Osteocyte (in vitro differentiated cells): ENCODE data around the gene RAD51B. TPM values are rescaled to one million over a fixed set of nuclear protein-coding genes. Genes with fewer than 3 reads are reported as not detected.

ENCODE experiments used
- DNase-seq: peaks from one replicate; pipeline ENCODE4 v3.0.0; 2021; ENCODE audit warnings: mixed read lengths; ENCODE audit not compliant: unreplicated experiment; ENCODE audit errors: extremely low spot score
- H3K27ac Mint-ChIP-seq: one replicate; pipeline ENCODE4 v1.8.0; 2021; ENCODE audit warnings: mild to moderate bottlenecking, mixed read lengths; ENCODE audit not compliant: unreplicated experiment
- H3K27me3 Mint-ChIP-seq: one replicate; pipeline ENCODE4 v1.8.0; 2021; ENCODE audit warnings: mixed read lengths; ENCODE audit not compliant: unreplicated experiment
- H3K36me3 Mint-ChIP-seq: one replicate; pipeline ENCODE4 v1.8.0; 2021; ENCODE audit warnings: mixed read lengths; ENCODE audit not compliant: unreplicated experiment
- H3K4me1 Mint-ChIP-seq: one replicate; pipeline ENCODE4 v1.8.0; 2021; ENCODE audit warnings: mixed read lengths; ENCODE audit not compliant: unreplicated experiment
- H3K4me3 Mint-ChIP-seq: one replicate; pipeline ENCODE4 v1.8.0; 2021; ENCODE audit warnings: mild to moderate bottlenecking, moderate library complexity, mixed read lengths; ENCODE audit not compliant: unreplicated experiment
- H3K9me3 Mint-ChIP-seq: one replicate; pipeline ENCODE4 v1.8.0; 2021; ENCODE audit warnings: mixed read lengths; ENCODE audit not compliant: unreplicated experiment
- total RNA-seq: library from RNA; stranded (reverse); gene quantifications from 2 replicates; pipeline ENCODE4 v1.2.1, GENCODE V29; 2021
- TF ChIP-seq, protein P1 (sequence below): fragments of 200-600 bp; sonication (generic); IDR thresholded peaks from 2 replicates; pipeline ENCODE4 v1.5.0; 2021; ENCODE audit warnings: antibody characterized with exemption, mild to moderate bottlenecking, moderate library complexity

The RAD51B gene
- total RNA-seq, 1 donor from 2014 or later: 12.7 TPM

DNA sequence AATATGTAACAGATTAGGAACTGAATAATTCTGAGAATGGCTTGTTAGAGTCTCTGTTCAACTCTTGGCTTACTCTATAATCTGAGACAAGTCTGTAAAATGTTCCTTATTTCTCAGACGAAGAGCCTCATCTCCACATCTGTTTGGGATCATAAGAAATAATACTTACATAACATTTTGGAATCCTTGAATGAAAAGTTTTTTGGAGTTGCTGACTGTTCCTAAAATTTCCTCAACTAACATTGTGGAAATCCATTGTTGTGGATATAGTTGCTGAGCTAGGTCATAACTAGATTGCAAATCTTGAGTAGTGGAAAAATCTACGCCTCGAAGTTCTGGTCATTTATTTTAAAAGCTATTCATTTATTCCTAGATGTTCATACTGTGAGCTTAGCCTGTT lies 570.4 kb downstream of the RAD51B start:
- H3K27ac Mint-ChIP-seq: peak overlapping the region; percentile 95
- TF ChIP-seq, protein P1, sequence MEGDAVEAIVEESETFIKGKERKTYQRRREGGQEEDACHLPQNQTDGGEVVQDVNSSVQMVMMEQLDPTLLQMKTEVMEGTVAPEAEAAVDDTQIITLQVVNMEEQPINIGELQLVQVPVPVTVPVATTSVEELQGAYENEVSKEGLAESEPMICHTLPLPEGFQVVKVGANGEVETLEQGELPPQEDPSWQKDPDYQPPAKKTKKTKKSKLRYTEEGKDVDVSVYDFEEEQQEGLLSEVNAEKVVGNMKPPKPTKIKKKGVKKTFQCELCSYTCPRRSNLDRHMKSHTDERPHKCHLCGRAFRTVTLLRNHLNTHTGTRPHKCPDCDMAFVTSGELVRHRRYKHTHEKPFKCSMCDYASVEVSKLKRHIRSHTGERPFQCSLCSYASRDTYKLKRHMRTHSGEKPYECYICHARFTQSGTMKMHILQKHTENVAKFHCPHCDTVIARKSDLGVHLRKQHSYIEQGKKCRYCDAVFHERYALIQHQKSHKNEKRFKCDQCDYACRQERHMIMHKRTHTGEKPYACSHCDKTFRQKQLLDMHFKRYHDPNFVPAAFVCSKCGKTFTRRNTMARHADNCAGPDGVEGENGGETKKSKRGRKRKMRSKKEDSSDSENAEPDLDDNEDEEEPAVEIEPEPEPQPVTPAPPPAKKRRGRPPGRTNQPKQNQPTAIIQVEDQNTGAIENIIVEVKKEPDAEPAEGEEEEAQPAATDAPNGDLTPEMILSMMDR: no peak
- H3K27me3 Mint-ChIP-seq: no peaks in the 10 kb centered on the region
- H3K36me3 Mint-ChIP-seq: no peaks in the 10 kb centered on the region
- no peak for DNase-seq
- no peak overlapping the region for H3K4me3 Mint-ChIP-seq
- peaks cover 54% of the 10 kb centered on the region for H3K4me1 Mint-ChIP-seq
- peaks cover 4% of the 10 kb centered on the region for H3K9me3 Mint-ChIP-seq

DNA sequence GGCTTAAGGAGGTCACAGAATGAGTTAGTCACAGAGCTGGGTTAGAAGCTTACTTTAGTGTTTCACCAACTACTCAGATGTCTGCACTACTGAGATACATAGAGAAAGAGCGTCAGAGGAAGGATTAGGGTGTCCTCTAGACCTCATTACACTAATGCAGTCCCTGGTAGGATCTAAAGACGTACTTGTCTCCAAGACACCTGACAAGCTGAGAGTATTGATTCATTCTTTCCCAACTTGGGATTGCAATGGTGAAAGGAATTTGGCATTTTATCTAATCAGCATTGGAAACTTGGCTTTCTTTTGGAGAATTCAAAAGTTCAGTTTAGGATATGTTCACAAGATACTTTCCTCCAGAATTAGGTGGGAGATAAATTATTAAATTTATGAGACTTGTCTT lies 571.2 kb downstream of the RAD51B start:
- no peak for DNase-seq
- Mint-ChIP-seq H3K9me3 (peaks cover 4% of the 10 kb centered on the region), H3K27me3 (no peaks in the 10 kb centered on the region), H3K36me3 (no peaks in the 10 kb centered on the region), H3K27ac (peak overlapping the region; percentile 95), H3K4me3 (no peak overlapping the region), H3K4me1 (peaks cover 62% of the 10 kb centered on the region)
- TF ChIP-seq, protein P1: no peak

DNA sequence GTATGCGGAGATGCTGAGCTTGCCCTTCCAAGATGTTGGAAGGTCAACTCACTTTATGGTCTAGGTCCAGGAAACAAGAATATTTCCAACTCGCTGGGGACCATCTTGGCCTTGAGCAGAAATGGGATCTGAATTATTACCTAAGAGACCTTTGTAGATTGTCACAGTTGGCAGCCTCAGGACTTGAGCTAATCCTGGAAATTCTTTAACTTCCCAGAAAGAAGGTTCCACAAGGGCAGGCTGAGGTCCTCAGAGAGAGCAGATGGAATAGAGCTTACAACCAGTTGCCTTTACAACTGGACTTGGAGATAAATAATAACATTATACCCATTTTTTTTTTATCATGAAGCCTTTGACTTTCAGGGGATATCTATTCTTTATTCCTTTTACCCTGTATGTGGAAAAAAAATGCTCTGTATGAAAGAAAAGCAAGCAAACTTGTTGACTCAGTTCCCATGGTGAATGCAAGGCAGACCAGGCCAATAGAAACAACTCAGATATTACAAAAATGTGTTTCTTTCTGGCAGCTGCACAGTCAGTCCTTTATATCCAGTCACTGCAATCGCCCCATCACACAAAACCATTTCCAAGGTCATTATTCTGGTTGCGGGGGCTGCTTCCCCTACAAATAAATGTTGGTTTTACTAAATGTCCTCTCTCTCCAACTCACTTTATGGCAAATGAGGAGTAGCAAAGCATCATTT lies 571.9 kb downstream of the RAD51B start:
- no peaks in the 10 kb centered on the region for H3K27me3 Mint-ChIP-seq
- H3K27ac Mint-ChIP-seq: peak overlapping the region; percentile 95
- TF ChIP-seq, protein P1: no peak
- peaks cover 4% of the 10 kb centered on the region for H3K9me3 Mint-ChIP-seq
- no peak overlapping the region for H3K4me3 Mint-ChIP-seq
- no peak for DNase-seq
- no peaks in the 10 kb centered on the region for H3K36me3 Mint-ChIP-seq
- peaks cover 67% of the 10 kb centered on the region for H3K4me1 Mint-ChIP-seq

DNA sequence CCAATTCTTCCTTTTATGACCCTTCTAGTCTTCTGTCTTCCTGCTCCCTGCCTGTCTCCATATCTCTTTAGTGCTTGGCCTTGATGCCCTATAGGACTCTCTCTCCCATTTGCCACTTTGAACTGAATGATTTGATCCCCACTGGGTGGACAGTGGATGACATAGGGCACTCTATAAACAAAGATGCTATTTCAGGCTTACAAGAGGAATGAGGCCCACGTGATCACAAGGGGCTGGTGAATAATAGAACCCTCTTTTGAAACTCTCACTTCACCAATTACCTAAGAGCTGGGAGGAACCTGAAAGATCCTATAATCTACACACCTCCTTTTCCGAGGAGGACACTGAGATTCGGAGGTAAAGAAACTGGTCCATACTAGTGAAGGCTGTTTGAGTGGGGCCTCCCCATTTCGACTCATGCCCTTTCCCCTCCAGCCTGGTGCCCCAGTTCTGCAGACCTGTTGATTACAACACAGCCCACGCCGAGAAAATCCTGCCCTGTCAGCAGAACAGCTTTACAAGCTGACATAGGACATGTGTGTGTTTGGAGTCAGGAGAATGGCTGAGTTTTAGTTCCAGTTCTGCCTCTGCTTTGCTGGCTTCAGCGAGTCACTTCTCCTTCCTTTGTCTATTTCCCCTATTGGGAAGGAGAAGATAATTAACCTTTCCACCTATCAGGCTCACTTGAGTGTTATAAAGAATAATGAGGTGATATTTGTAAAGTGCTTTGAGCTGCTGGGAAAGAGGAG lies 573.0 kb downstream of the RAD51B start:
- DNase-seq: no peak
- Mint-ChIP-seq H3K4me3 (no peak overlapping the region), H3K9me3 (peaks cover 4% of the 10 kb centered on the region), H3K27ac (peak overlapping the region; percentile 95), H3K27me3 (no peaks in the 10 kb centered on the region), H3K36me3 (no peaks in the 10 kb centered on the region), H3K4me1 (peaks cover 68% of the 10 kb centered on the region)
- TF ChIP-seq, protein P1: no peak

DNA sequence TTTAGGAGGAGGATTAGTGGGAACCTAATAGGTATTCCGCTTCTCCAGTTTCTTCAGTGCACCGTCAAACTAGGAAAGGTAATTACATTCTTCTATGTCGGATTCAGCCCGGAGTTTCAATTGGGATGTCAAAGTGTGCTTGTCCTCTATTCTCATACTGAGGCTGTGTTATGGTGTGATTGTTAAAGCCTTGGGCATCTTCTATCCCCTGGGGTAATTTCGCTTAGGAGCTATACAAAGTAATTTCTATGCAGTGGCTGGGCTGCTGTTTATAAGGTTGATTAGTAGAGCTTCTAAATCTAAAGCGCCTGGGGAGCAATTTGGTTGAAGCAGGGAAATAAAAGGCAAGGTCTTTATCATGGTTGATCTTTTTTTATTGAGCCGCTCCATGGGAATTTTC lies 573.7 kb downstream of the RAD51B start:
- Mint-ChIP-seq H3K27ac (no peak overlapping the region), H3K4me3 (no peak overlapping the region)

More for the DNA sequence above, 573.7 kb downstream of the RAD51B start:
- H3K9me3 Mint-ChIP-seq: peaks cover 4% of the 10 kb centered on the region
- peaks cover 74% of the 10 kb centered on the region for H3K4me1 Mint-ChIP-seq
- TF ChIP-seq, protein P1: no peak
- H3K27me3 Mint-ChIP-seq: no peaks in the 10 kb centered on the region
- no peak for DNase-seq
- no peaks in the 10 kb centered on the region for H3K36me3 Mint-ChIP-seq
